GM10847 (cell line): ENCODE results near the gene LKAAEAR1.

ENCODE experiments used
- POLR2A ChIP-seq: IDR thresholded peaks from 2 replicates; pipeline ENCODE4 v1.6.1; 2011; ENCODE audit not compliant: insufficient read length; ENCODE audit errors: extremely low read depth

LKAAEAR1 gene

DNA sequence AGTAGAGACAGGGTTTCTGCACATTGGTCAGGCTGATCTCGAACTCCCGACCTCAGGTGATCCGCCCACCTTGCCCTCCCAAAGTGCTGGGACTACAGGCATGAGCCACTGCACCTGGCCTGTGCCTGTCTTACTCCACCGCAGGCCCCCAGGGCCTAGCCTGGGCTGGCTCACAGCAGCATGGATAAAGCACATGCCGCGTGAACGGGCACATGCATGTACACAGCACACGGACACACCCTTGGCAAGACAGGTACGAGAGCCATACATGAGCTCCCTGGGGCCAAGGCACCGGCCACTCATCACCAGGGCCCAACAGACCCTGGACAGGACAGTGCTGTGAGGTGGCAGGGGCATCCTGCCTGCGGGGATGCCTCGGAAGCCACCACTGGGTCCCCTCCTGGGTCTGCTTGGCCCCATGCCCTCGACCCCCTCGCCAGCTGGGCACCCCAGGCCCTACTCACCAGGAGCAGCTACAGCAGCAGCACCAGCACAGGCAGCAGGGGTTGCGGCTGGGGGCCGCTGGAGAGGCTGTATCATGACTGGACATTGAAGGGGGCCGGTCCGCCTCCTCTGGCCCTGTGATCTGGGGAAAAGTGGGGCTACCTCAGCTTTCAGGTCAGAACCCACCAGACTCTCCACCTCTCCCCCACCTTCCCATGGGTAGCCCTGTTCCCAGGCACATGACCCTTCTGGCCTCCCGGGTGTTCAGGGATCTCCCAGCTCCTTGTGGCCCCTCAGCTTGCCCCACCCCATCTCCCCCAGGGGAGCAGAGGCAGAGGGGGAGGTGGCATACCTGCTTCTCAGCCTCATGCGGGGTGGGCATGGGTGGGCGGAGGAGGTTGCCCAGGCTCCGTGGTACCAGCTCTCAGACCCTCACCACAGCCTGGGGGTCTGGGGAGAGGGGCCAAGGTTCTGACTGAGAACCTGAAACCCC lies 7.9 kb downstream of the LKAAEAR1 start:
- TF ChIP-seq POLR2A: no peak

DNA sequence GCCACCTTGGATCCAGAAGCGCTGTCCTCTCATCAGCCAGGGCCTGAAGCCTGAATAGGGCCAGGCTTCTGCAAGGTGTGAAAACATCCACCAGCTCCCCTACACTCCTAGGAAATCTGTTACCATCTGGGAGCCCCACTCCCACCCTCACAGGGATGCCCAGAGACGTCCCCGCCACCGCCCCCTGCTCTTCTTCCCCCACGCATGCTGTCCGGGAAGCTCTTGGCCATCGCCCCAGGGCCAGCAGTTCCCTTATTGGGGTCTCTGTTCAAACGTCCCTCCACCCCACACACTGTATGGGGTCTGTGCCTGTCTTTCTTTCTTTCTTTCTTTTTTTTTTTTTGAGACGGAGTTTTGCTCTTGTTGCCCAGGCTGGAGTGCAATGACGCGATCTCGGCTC lies 8.6 kb downstream of the LKAAEAR1 start:
- no peak for TF ChIP-seq POLR2A

DNA sequence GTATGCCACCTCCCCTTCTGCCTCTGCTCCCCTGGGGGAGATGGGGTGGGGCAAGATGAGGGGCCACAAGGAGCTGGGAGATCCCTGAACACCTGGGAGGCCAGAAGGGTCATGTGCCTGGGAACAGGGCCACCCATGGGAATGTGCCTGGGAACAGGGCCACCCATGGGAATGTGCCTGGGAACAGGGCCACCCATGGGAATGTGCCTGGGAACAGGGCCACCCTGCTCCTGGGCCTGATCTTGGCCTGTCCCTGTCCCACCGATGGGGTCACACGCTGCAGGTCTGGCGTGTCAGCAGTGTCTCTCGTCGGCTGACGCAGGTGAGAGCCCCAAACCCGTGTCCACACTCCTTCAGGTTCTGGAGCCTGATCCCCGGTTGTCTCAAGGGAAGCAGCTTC lies 9.2 kb downstream of the LKAAEAR1 start:
- no peak for TF ChIP-seq POLR2A

GRCh38 chr20:64074184-64074789 lies 9.9 kb downstream of the LKAAEAR1 start:
- TF ChIP-seq POLR2A: no peak

GRCh38 chr20:64073476-64074183 lies 10.6 kb downstream of the LKAAEAR1 start:
- TF ChIP-seq POLR2A: no peak

GRCh38 chr20:64072498-64073063 lies 11.6 kb downstream of the LKAAEAR1 start:
- TF ChIP-seq POLR2A: no peak

DNA sequence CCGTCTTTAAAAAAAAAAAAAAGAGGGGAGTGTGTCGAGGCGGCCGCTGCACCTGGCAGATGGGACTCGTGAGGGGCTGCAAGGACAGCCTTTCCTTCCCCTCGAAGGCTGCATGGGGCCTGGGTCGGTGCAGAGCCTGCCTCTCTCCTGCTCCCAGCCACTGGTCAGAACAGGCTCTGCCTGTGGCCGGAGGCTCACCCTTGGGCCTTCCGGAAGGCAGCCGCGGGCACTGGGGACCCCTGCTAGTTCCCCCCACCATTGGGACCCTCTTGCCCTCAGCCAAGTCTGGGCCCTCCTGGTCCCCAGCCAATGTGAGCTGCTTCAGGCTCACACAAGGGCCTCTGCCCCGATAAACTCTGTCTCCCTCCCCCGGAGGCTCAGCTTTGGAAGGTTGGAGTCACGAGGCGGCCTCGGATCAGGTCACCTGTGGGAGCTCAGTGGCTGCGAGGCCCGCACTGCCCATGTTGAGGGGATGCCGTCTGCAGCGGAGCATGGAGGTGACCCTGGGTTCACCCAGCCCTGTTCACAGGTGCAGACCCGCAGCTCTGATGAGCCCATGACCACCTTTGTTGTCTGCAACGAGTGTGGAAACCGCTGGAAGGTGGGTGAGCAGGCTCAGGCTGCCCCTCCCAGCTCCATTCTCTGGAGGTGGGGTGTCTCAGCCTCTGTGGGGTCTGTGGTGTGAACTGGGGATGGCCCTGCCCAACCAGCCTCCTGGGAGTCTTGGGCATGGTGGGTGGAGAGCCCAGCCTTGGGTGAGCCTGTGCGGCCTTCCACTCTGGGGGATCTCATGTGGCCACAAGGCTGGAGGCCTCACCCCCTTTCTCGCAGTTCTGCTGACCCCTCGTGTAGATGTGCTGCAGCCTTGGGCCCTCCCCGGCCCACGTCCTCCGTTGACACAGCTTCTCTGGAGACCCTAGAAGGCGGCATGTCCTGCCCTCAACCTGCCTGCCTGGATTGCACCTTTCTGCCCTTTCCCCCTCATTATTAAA lies 12.6 kb downstream of the LKAAEAR1 start:
- TF ChIP-seq POLR2A: no peak

GRCh38 chr20:64070244-64070993 lies 13.8 kb downstream of the LKAAEAR1 start:
- no peak for TF ChIP-seq POLR2A

DNA sequence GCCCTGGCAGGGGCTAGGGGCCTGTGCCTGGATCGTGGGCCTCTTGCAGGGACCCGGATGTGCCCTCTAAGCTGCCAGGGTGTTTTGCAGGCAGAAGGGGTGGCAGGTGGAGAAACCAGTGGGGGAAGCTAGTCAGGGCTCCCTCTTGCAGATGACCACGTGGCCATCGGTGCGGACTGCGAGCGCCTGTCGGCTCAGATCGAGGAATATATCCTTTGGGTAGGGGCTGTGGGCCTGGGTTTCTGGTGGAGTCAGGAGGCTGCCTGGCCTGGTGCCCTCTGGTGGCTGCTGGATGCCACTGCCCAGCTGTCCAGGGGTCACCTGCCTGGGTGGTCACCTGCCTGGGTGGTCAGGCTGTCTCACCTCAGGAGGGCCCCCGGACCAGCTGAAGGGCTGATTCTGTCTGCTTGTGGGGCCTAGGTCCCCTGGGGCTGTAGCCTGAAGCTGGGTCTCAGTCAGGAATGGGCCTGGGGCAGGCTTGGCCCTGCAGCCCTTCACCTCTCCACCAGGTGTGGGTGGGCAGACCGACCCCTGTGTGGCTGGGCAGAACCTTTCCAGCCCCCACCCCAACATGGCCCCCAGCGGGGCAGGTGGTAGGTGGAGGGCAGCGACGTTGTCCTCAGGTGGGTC lies 14.5 kb downstream of the LKAAEAR1 start:
- TF ChIP-seq POLR2A: no peak

DNA sequence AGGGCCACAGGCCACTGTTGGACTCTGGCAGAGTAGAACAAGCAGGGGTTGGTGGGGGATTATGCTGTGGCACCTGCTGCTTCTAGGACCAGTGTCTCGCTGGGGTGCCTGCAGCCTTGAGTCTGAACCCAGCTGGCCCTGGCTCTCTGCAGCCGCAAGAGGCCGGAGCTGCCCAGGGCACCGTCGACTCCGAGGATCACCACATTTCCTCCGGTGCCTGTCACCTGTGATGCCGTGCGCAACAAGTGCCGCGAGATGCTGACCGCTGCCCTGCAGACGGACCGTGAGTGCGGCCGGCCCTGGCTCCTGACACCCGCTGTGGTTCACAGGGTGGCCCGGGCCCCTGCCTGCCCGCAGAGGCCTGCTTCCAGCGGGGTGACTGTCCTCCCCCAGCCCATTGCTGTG lies 15.0 kb downstream of the LKAAEAR1 start:
- TF ChIP-seq POLR2A: no peak

DNA sequence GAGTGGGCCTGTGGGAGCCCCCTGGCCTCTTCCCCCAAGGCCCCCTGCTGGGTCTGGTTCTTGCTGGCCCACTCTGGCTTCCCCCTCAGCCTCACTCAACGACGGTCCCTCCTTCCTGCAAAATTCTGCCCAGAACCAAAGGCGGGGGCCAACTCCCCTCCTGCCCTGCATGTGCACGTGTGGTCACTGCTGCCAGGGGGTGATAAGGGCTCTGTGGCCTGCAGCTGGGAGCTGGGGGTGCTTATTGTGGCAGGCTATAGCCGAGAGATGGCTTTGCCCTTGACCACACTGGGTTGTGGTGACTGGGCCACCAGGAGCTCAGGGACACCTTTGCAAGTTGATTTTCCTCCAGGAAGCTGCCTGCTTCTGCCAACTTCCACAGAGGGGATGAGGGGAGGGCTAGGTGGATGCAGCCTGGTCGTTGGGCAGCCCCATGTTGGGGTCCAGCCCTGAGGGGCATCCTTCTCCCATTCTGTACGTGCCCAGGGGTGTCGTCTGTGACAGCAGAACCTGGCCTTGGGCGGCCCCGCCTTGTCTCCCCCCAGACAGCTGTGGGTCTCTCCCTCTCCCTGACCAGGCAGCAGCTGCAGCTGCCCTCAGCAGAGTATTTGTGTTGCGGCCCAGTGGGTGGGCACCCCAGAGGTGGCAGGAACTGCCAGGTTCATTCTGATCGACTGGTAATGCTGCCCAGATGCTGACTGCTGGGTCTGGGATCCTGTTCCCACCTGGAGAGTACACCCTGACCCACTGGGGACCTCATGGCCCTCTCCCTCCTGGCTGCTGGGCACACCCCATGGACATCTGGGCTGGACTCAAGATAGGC lies 15.6 kb downstream of the LKAAEAR1 start:
- no peak for TF ChIP-seq POLR2A

DNA sequence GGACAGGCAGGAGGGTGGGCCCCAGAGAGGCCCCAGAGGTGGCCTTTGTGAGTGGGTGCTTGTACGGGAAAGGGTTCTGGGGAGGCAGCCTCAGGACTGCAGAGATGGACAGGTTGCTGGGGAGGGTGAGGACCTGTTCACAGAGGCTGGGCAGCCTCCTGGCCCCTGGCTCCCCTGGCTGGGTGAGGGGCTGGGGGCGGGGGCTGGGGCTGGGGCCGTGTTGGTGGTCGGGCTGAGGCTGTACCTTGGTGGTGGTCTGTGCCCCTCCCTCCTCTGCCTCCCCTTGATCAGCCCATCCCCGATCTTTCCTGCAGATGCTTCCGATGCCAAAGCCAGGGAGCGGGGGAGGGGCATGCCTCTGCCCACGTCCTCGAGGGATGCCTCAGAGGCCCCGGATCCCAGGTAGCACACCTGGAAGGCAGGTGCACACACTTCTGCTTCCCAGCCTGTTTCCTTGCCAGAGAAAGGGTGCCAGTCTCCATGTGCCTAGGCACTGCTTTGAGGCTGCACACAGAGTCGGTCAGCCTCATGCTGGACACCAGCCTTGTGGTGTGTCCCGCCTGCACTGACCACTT lies 16.4 kb downstream of the LKAAEAR1 start:
- TF ChIP-seq POLR2A: no peak
